NCI-H69 (cell line): ENCODE data around the gene NXPH4.

Experiments used
- DNase-seq: peaks from one replicate; lab custom pipeline; 2025; lab: John Stamatoyannopoulos, UW

NXPH4 gene

DNA sequence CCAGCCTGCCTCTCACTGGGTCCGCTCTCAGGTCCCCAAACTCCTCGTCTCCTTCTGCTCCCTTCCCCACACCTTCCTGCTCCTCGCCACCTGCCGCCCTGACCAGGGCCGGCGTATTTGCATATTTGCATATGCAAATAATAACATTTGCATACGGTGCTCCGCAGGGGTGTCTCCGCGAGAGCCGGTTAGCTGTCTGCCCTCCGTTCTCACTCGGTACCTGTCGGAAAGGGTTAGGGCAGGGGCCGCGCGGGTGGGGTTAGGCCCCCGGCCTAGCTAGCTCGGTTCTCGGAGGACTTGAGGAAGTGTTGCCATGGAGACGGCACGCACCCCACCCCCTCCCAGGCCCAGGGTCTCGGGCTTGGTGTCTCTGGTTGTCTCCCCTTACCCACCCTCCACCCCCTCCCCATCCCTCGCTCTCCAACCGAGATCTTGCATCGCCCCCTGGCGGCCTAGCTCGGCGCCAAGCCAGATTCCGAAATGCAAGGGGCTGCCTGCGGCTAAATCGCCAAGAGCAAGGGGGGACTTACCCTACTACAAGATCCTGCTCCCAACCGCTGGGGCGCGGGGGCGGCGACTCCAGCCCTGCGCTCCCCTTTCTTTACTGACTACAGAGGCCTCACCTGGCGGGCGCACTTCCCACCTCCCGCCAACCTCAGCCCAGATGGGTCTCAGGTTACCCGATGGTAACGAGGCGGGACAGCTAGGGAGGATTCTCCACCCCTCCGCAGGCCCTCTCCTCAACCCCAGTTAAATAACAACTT, 26.3 kb downstream of the NXPH4 start:
- DNase-seq, result peak; percentile 99

DNA sequence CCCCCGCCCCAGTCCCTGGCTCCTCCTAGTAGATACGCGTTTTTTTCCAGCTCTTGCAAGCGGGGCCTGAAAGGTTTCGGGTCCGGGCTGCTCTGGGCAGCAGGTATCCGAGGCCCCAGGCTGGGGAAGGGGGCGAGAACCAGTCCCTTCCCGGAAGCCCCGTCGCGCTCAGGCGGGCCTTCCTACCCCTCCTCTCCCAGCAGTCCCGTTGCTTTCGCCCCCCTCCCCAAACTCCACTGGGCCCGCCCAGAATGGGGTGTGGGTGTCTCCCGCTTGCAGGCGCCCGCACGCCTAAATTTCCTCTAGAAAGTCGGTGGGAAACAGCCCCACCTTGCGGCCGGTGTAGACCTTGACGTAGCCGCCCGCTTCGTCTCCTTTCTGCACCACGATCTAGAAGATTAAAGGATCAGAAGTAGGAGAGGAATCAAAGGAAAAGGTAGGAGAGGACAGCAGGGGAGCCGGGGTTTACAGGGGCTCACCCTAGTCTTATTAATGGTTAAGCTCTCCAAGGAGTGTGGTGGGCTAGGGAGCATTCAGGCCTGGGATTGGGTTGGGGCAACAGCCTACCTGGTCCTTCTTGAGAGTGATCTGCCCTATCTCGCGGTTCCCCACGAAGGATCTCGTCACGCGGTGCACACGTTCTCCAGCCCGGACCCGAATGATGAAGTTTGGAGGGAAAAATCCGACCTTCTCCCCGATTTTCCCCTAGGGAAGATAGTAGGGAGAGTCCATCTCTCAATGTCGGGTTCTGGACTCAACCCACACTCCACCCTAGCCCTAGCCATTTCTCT, 27.1 kb downstream of the NXPH4 start:
- DNase-seq, result peak; percentile 96

DNA sequence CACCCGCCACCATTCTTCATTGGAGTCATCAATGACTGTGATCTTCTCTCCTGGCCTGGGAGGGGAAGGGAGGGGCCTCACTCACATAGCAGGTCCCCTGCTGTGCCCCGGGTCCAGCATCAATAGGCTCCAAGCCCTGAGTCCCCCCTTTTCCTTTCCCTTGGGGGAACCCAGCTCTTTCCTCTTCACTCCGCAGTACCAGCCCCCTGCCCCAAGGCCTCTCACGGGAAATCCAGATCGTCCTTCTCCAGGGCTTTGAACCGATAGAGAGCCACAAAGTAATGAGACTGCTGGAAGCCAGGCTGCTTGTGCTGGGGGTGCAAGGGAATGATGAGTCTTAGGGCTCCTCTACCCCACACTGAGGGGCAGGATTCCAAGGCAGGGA, 27.7 kb downstream of the NXPH4 start:
- DNase-seq, result peak; percentile 47

DNA sequence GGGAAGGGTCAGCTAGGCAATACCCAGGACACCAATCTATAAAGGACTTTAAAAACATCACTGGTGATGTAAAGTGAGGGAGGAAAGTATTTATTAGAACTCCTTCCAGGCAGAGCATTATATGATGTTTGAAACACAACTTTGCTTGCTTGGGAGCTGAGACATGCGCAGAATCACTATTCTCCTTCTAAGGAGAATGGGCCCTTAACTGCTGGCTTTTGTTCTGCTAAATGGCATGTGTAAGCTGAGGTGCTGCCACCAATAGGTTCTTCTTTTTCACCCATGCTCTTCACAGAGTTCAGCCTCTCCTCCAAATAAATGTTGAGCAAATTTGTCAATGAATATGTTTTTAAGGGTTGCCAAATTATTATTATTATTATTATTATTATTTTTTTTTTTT, 30.4 kb downstream of the NXPH4 start:
- DNase-seq, result no peak

DNA sequence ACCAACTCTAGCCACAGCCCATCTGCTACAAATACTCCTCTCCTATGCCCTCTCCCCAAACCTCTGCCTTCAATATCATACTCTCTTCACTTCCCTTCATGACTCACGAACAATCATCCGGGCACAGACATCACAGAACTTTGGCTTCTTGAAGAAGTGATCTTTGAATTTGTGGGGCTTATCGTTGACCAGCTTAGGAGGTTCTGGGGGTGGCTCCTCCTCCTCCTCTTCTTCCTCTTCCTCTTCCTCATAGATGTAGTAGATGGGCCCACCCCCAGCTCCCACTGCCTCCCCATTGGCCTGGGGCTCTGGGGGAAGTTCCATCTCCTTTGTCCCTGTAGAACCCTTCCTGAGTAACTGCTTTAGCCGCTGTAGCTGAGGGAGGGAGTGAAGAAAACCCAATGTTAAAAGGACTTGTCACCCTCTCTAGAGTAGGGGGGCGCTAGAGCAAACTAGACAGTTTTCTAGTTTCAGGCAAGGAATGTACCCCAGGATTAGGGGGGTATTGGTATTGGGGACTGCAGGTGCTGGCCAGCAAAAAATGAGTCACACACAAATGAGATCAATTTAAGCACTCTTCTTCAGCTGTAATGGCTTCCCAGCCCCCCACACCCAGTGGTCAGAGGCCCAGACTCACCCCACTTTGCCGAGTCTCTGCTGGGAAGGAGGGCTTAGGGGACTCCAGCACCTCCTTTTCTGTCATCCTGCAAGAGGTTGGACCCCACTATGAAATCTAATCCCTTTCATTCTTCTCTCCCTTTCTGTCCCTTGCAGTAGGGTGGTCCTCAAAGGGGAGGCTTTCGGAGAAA, 32.5 kb downstream of the NXPH4 start:
- DNase-seq, result no peak

DNA sequence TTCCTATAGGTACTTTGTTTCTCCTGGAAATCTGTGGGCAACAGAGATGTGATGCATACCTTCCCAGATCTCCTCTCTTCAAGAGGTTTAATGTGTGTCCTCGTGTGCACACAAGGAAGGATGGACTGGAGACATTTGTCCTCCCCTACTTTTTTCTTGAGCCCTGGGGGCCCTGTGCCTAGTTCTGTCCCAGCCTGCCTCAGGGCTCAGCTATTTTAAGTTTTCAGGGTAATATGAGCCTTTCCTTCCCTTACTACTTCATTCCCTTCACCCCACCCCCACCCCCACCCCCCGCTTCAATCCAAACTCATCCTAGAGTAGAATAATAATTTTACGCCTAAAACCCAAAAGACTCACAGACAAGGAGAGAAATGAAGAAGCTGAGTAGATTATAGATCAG, 33.9 kb downstream of the NXPH4 start:
- no peak for DNase-seq

DNA sequence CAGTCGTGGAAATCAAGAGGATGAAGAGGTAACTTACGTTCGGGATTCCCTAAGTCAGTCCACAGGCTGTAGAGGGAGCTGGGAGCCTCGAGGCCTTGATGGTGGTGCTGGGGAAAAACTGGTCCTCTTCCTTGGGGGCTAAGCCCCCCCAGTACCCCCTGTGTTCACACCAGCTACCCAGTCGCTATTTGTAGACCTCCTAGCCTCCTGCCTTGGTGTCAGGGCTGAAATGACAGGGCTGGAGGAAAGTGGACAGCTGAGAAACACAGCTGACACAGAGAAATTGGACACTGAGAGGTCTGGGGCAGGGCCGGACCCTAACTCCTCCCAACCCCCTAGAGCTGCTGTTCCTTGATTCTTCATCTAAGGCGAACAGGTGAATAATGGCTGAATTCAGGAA, 34.4 kb downstream of the NXPH4 start, which contains the start of gene STAC3:
TSS of gene STAC3 (minus strand) at position 232 of the 400 bp plus-strand sequence. CDS start 1,551 bp downstream, outside the sequence.
- no peak for DNase-seq

DNA sequence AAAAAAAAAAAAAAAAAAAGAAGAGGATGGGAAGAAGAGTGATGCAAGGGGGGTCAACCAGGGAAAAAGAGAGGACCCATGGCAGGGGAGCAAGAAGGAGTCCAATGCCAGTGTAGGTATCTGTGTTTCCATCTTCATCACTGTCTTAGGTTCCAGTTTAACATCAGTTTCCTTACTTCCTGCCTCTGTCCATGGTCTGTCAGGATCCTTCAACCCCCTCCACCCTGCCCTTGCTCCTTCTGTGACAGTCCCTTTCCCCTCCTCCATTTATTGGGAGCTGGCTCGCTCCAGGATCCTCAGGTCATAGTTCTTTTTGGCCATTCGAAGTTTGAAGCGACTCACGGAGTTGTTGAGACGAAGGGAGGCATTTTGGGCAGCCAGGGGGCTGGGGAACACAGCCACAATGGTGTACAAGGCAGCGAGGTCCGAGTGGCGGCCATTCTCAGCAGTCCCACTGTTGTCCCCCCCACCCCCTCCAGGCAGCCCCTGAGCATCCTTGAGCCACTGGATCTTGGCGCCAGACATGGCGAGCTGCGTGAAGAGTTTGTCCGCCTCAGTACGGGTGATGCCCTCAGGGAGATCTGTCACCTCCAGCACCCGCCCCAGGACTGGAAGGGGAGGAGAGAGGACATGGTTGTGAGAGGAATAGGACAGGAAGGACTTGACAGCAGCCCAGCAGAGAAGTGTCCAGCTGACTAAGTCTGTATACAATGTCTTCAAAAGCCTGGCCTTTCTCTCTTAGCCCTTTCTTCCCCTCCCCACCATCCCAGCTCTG, 38.1 kb downstream of the NXPH4 start:
- no peak for DNase-seq

DNA sequence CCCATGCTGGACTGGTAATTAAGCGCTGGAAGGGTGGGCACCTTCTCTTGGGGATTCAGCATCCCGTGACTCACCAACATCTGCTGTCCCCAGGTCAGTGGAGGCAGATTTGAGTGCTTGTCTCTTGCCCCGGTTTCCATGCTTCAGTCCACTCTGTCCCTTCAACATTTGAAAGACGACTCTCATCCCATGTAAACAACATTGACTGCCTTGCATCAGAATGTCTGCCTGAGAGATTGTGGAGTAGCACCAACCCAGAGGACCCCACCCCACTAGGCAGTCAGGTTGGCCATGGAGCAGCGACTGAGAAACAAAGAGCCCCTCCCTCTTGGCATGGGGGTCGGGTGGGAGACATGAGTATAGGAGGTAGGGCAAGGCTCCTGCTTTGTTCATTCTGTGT, 39.3 kb downstream of the NXPH4 start:
- DNase-seq, result no peak

DNA sequence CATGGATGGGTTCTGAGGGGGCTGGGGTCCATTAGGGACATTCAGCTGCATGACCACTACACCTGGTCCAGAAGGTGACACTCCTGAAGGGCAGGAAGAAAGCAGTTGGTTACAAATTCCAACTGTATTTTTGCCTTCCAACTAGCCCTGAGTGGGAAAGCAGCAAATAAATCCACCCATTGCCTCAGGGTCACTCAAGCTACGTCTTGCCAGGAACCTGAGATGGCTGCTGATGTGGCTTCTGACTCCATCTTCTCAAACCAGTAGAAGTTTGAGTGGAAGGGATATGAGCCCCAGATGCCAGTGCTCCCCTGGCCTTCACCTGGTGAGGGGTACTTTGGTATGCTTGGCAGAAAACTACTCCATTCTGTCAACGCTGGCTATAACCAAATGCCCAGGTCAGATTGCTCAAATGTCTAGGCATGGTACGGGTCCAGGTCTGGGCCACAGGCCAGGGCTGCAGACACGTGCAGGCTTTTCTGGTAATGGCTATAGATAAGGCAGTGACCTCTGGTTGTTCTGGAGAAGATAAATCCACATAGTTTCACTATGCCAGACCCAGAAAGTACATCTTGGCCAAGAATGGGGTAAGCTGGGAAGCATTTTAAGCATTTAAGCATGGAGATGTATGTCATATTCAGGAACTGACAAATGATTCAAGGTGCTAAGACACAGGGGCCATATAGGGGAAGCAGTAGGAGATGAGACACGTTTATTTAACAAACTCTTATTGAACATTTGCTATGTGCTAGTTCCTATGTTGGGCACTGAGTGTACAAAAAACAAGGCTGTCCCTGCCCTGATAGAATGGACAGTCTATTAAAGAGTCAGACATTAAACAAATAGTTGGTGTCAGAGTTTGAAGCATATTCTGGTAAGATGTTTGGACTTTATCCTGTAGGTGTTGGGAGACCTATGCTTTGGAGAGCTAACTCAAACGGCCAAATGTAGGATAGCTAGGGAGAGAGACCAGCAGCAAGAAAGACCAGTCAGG, 42.7 kb downstream of the NXPH4 start:
- no peak for DNase-seq

DNA sequence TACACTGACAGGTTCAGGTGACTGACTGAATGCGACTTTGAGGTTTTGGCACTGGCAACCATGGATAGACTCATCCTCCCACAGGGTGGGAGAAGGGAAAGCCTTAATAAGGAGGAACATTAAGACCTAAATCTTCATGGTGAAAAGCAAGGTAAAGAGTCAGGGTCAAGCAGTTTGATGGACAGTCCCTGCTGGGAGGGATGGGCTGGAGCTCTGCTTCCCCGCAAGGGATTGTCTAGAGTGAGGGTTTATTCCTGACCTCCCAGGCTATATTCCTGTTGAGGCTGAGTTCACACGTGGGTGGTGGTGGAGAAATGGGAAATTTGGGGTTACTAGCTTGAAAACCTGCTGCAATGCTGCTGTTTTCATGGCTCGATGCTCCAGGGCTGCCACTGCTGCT, 43.8 kb downstream of the NXPH4 start:
- no peak for DNase-seq

DNA sequence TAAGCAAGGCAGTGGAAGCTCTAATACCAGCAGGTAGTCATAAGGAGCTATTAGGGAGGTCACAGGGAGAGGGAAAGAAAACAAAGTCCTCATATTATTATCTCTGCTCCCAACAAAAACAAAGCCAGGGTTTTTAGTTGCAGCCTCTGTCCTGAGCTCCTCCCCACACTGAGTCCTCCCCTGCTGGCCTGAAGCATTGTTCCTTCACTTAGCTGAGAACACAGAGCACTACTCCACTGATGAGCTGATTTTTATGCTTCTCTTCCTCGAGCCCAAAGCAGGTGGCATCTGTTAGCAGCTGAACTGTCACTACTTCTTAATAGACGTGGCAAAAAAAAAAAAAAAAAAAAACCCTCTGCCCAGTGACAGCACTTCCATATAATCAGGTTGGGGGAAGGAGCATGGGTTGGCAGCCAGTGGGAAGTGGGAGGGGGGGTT, 44.9 kb downstream of the NXPH4 start:
- peak; percentile 94 for DNase-seq

DNA sequence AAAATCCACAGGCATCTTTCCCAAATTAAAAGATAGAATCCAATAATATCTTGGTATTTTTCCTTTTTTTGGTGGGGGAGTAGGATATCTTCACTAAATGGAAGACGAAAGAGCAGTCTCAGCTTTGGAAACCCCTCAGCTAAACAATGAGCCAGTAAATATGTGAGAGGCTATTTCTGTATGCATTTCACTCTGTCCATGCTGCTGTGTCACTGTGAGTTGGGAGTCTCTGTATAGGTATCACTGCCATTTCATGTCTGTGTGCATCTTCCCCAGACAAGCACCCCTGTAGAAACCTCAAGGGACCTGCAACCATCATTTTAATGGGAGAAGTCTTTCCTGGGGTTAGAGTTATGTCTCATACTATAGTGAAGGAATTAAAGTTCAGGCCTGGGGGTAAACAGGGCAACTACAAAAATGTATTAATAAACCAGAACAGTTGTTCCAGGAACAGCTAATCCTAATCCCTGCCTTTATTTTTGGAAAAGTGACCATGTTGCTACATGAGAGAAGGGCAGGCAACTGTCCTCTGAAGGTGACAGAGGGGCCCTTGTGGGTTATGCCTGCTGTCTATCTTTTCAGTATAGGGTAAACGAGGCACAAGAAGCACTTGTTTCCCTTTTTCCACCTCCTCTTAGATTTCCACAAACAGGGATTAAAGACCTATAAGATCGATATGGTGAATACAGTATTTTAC, 45.7 kb downstream of the NXPH4 start:
- DNase-seq, result peak; percentile 35

DNA sequence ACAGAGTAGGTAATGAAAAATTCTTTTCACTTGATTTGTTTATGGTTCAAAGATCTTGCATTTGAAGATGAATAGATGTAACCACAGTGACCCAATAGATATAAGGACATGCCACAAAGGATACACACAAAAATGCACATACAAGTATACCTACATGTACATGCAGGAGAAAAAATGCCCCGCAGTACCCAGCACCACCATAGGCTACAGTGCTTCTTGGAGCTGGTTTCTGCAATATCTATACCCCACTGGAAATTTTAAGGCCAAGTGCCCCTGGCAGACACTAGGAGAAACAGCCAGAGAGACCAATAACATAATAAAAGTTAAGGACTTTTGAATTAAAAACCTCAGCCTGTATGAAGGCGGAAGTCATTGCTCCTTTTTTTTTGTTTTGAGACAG, 46.5 kb downstream of the NXPH4 start:
- DNase-seq, result no peak

DNA sequence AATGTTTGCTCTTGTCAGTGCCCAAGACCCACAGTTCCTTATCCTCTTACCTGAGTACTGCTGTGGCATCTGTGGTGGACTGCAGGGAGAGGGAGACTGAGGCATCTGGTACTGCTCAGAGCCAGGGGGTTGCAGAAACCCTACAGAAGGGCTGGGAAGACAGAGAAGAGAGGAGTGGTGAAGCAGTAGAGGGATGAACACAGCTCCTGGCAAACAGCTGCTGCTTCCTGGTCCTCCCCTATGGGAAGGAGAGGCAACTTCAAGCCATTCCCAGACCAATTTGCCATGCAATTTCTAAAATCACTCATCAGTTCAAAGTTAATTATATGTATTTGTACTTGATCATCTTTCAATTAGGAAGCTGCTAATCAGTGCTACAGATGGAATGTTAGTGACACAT, 50.1 kb downstream of the NXPH4 start:
- DNase-seq, result no peak

DNA sequence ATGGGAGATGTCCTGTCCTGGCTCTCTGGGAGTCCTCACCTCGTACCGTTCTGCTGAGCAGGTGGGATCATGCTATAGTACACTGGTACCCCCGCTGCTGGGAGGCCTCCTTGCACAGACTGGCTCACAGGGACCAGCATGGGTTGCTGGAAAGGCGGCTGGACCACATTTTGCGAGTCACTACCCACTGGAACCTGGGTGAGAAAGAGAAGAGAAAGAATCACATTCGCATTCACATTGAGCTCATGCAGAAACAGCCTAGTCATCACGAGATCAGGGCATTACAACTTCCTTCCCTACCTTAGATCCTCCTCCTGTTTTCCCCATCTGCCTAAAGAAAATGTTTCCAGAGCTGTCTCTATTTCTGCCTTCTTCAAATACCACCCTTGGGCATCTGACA, 51.7 kb downstream of the NXPH4 start:
- no peak for DNase-seq

DNA sequence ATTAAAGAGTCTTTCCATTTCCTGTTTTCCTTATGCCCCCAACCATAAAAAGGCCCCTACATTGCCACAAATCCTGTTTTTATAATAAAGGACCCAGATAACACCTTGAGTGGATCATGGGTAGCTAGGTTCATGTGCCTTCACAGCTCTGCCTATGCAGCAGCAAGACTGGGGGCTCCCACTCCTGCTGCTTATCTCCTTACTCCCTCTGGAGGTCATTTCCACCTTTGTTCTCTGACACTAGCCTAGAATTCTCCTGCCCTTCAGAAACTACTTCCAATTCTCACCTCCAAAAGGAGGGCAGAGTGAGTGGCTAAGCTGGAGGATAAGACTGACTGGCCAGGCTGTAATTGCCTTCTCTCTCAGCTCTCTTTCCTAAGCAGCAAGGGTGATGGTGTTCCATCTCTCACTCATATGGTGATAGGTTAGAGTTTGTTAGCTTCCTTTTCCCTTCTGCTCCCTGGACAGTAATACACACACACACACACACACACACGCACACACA, 54.4 kb downstream of the NXPH4 start:
- DNase-seq, result no peak

DNA sequence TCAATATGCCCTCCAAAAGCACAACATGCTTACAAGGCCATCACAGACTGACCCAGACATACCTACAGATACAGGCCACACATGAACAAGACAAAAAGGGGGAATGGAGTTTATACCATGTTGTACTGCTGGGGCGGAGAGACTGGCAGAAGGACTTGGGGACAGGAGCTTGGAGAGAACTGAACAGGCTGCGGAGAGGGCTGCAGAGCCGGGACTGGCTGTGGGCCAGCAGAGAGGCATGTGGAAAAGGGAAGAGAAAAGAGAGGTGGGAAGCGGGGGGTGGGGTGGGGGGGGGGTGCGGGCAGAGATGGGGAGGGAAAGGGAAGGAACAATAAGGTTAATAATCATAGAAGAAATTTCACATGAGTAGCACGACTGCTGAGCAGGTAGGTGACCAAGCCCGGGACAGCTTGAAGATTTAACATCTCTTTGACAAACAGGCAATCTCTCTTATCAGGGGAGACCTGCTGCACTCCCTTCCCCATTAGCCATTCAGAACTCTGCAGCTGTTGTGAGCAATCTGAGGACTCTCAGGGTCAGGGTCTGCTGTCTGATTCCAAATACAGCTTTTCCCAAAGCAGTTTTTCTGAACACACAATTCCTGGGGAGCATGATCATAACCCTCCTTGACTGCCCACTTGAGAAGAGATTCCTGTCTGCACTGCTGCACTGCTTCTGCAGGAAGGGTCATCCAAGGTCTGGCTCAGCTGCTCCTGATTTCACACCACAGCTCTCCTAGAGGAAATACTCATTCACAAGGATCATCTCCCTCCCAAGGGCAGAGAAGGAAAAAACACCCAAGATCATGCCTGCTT, 56.0 kb downstream of the NXPH4 start:
- no peak for DNase-seq

DNA sequence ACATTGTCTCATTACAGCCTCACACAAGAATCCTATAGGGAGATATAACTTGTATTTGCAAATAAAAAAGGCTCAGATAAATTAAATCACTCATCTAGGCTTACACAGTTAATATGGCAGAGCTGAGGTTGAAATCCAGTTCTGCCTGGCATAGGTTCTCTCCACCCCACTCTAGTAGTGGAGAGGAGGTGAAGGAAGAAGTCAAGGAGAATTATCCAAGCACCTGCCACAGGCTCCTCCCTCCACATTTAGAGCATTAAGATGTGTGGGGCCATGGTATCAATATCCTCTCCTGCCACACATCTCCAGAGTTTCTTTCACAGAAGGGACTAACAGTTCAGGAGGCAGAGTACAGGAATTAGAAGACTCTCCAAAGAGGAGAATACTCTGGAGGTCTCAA, 56.9 kb downstream of the NXPH4 start:
- no peak for DNase-seq
